Stimulated activated CD8-positive, alpha-beta memory T cell treated with anti-CD3 and anti-CD28 coated beads, Interleukin-15, amount 100 ng/mL, for 1 hour (primary cell): Measurements from ENCODE around the gene SNX6.
"Not testable (repeated sequence)": the region's sequence is repeated elsewhere in the genome, so short reads cannot be mapped to it uniquely, and the experiment has no call there.

Source experiments
- DNase-seq: peaks from one replicate; pipeline ENCODE4 v3.0.0-alpha.2; 2020; ENCODE audit warnings: low read depth

Gene SNX6

GRCh38 chr14:34562776-34563150, 67.2 kb downstream of the SNX6 start:
- no peak for DNase-seq

GRCh38 chr14:34562037-34562775, 67.7 kb downstream of the SNX6 start:
- DNase-seq: not testable (repeated sequence)

GRCh38 chr14:34556498-34556829, 73.5 kb downstream of the SNX6 start:
- not testable (repeated sequence) for DNase-seq

GRCh38 chr14:34555583-34556497, 74.1 kb downstream of the SNX6 start:
- not testable (repeated sequence) for DNase-seq

- no peak for DNase-seq
Measured at GRCh38 chr14:34554540-34555250, 75.3 kb downstream of the SNX6 start.

GRCh38 chr14:34549276-34549966, 80.5 kb downstream of the SNX6 start:
- not testable (repeated sequence) for DNase-seq

GRCh38 chr14:34548472-34548981, 81.4 kb downstream of the SNX6 start:
- DNase-seq: no peak

GRCh38 chr14:34547136-34547520, 82.8 kb downstream of the SNX6 start:
- DNase-seq: not testable (repeated sequence)

- DNase-seq: not testable (repeated sequence)
Measured at GRCh38 chr14:34546272-34547135, 83.4 kb downstream of the SNX6 start.

GRCh38 chr14:34540181-34541059, 89.5 kb downstream of the SNX6 start:
- not testable (repeated sequence) for DNase-seq

- DNase-seq: peak; percentile 85
Measured at GRCh38 chr14:34539407-34540180, 90.4 kb downstream of the SNX6 start, which contains the start of gene EAPP. TSS of gene EAPP (minus strand) at chr14:34539701. CDS start at chr14:34539628, 73 bp downstream.

- no peak for DNase-seq
Measured at GRCh38 chr14:34538871-34539406, 91.0 kb downstream of the SNX6 start.

- DNase-seq: not testable (repeated sequence)
Measured at GRCh38 chr14:34538096-34538495, 91.9 kb downstream of the SNX6 start.

- no peak for DNase-seq
Measured at GRCh38 chr14:34537677-34538009, 92.3 kb downstream of the SNX6 start.

GRCh38 chr14:34536951-34537676, 92.8 kb downstream of the SNX6 start:
- DNase-seq: no peak

- no peak for DNase-seq
Measured at GRCh38 chr14:34527591-34527990, 102.4 kb downstream of the SNX6 start.

GRCh38 chr14:34524216-34524615, 105.7 kb downstream of the SNX6 start:
- DNase-seq: not testable (repeated sequence)

- no peak for DNase-seq
Measured at GRCh38 chr14:34522496-34522895, 107.5 kb downstream of the SNX6 start.
